Endothelial cell of umbilical vein (primary cell): Measurements from ENCODE around the gene PLCD1.

Experiments
- EZH2 ChIP-seq: IDR thresholded peaks from 2 replicates; pipeline ENCODE4 v1.6.1; 2012; ENCODE audit warnings: borderline replicate concordance, low read depth, mild to moderate bottlenecking, moderate library complexity, low read length, inconsistent platforms; ENCODE audit not compliant: severe bottlenecking
- FOS ChIP-seq: IDR thresholded peaks from 2 replicates; pipeline ENCODE4 v1.6.1; 2011; ENCODE audit warnings: mild to moderate bottlenecking, low read length, moderate library complexity, borderline replicate concordance; ENCODE audit not compliant: insufficient read depth
- GATA2 ChIP-seq: IDR thresholded peaks from 2 replicates; pipeline ENCODE4 v1.7.0; 2011; ENCODE audit warnings: low read depth, mild to moderate bottlenecking, moderate library complexity, mixed read lengths, low read length; ENCODE audit not compliant: insufficient read length, insufficient read depth
- JUN ChIP-seq: IDR thresholded peaks from 2 replicates; pipeline ENCODE4 v1.6.1; 2011; ENCODE audit warnings: borderline replicate concordance, low read depth; ENCODE audit not compliant: insufficient read length, insufficient read depth
- MAX ChIP-seq: IDR thresholded peaks from 2 replicates; pipeline ENCODE4 v1.6.1; 2011; ENCODE audit not compliant: insufficient read depth, insufficient read length
- MYC ChIP-seq: IDR thresholded peaks from one replicate; pipeline ENCODE4 v1.6.1; 2011; ENCODE audit warnings: mild to moderate bottlenecking, low read depth, low read length
- POLR2A ChIP-seq: IDR thresholded peaks from 2 replicates; pipeline ENCODE4 v1.6.1; 2012; ENCODE audit warnings: low read depth, mild to moderate bottlenecking, control low read depth, low read length
- POLR2AphosphoS5 ChIP-seq: IDR thresholded peaks from 2 replicates; pipeline ENCODE4 v1.6.1; 2012; ENCODE audit warnings: low read depth, mild to moderate bottlenecking, control low read depth, low read length, moderate library complexity; ENCODE audit not compliant: insufficient read depth
- TF ChIP-seq, protein P1 (sequence below), 2 donors: IDR thresholded peaks; 1 replicate in 1 of 2; 2 replicates in 1 of 2; pipeline ENCODE4 v1.5.1; 2011; ENCODE audit warnings: low read length in 2 of 2, mild to moderate bottlenecking in 2 of 2, moderate library complexity in 2 of 2, control low read depth in 1 of 2, inconsistent platforms in 1 of 2, low read depth in 1 of 2; ENCODE audit not compliant: insufficient read depth in 1 of 2; ENCODE audit errors: extremely low read depth in 1 of 2

- TF ChIP-seq MAX: no peak
- TF ChIP-seq EZH2: no peak
- TF ChIP-seq, protein P1, sequence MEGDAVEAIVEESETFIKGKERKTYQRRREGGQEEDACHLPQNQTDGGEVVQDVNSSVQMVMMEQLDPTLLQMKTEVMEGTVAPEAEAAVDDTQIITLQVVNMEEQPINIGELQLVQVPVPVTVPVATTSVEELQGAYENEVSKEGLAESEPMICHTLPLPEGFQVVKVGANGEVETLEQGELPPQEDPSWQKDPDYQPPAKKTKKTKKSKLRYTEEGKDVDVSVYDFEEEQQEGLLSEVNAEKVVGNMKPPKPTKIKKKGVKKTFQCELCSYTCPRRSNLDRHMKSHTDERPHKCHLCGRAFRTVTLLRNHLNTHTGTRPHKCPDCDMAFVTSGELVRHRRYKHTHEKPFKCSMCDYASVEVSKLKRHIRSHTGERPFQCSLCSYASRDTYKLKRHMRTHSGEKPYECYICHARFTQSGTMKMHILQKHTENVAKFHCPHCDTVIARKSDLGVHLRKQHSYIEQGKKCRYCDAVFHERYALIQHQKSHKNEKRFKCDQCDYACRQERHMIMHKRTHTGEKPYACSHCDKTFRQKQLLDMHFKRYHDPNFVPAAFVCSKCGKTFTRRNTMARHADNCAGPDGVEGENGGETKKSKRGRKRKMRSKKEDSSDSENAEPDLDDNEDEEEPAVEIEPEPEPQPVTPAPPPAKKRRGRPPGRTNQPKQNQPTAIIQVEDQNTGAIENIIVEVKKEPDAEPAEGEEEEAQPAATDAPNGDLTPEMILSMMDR (IDR thresholded peaks at IDR 0.05; ENCODE audit: extremely low read depth in 1 of 2, insufficient read depth in 1 of 2, low read depth in 1 of 2, low read length in 2 of 2): no peak
- no peak for TF ChIP-seq POLR2AphosphoS5
- no peak for TF ChIP-seq POLR2A
- TF ChIP-seq FOS: no peak
- no peak for TF ChIP-seq GATA2
- no peak for TF ChIP-seq MYC
- no peak for TF ChIP-seq JUN
These were observed 21.7 kb upstream of the PLCD1 start for GRCh38 chr3:38051131-38051530.
